ENCODE measurements around the gene ANKRD13B. TPM values are rescaled to one million over a fixed set of nuclear protein-coding genes. Genes with fewer than 3 reads are reported as not detected.
A peak's percentile ranks its signal among the peaks of the same experiment; 100 is the strongest.

ANKRD13B gene
- total RNA-seq: 21.6 to 27.1 TPM (median 24.5 TPM) in 3 replicates
- long read RNA-seq, partial matches to known transcripts: 6 of 10 reads
- long read RNA-seq, other reads (novel, unspliced or antisense): 1 of 10 reads

DNA sequence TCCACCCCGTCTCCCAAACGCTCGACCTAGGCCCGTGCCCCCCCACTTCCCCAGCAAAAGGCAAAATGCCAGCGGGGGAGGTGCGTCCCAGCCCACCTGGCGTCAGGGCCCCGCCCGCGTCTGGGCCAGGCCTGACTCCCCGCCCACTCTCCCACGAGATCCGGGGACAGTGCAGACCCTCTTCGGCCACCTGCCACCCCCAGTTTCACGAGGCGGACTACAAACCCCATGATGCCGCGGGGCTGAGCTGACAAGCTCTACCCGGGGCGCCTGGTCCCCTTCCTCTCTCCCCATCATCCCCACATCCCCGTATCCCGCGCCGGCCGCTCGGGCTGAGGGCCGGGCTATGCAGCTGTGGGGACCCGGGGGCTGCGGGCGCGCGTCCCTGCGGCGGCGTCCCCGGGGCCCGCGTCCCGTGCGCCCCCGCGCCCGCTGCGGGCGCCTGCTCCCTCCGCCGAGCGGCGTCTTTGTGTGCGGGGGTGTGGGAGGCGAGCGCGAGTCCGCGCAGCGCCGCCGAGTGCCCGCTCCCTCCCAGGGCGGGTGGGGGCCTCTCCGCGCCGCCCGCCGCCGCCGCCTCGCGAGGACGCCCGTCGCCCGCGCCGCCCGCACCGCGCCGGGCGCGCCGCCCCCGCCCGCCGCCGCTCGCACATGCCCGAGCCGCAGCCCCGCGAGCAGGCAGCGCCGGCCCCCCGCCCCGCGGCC, at the start of gene ANKRD13B:
TSS of gene ANKRD13B (plus strand) at position 283 of the 702 bp plus-strand sequence. CDS start 490 bp downstream, outside the sequence.
- no peaks in the 10 kb centered on the region for H3K9me3 Mint-ChIP-seq (ENCODE audit: low read depth)
- DNase-seq (ENCODE audit: low spot score): peak; percentile 92
- TF ChIP-seq, protein P1, sequence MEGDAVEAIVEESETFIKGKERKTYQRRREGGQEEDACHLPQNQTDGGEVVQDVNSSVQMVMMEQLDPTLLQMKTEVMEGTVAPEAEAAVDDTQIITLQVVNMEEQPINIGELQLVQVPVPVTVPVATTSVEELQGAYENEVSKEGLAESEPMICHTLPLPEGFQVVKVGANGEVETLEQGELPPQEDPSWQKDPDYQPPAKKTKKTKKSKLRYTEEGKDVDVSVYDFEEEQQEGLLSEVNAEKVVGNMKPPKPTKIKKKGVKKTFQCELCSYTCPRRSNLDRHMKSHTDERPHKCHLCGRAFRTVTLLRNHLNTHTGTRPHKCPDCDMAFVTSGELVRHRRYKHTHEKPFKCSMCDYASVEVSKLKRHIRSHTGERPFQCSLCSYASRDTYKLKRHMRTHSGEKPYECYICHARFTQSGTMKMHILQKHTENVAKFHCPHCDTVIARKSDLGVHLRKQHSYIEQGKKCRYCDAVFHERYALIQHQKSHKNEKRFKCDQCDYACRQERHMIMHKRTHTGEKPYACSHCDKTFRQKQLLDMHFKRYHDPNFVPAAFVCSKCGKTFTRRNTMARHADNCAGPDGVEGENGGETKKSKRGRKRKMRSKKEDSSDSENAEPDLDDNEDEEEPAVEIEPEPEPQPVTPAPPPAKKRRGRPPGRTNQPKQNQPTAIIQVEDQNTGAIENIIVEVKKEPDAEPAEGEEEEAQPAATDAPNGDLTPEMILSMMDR (IDR thresholded peaks at IDR 0.05): no peak
- peak within 1 kb of the TSS; percentile 88 for H3K27ac Mint-ChIP-seq (ENCODE audit: unreplicated experiment)
- no peaks in the 10 kb centered on the region for H3K36me3 Mint-ChIP-seq (ENCODE audit: low read depth)
- H3K27me3 Mint-ChIP-seq (ENCODE audit: low read depth): no peaks in the 10 kb centered on the region
- peak within 1 kb of the TSS; percentile 71 for H3K4me3 Mint-ChIP-seq (ENCODE audit: unreplicated experiment)
- peaks cover 64% of the 10 kb centered on the region for H3K4me1 Mint-ChIP-seq (ENCODE audit: low read depth)

- TF ChIP-seq, protein P1 (IDR thresholded peaks at IDR 0.05): no peak
- no peaks in the 10 kb centered on the region for H3K9me3 Mint-ChIP-seq (ENCODE audit: low read depth)
- H3K36me3 Mint-ChIP-seq (ENCODE audit: low read depth): peaks cover 10% of the 10 kb centered on the region
- H3K4me1 Mint-ChIP-seq (ENCODE audit: low read depth): peaks cover 9% of the 10 kb centered on the region
- H3K4me3 Mint-ChIP-seq (ENCODE audit: unreplicated experiment): no peak overlapping the region
- no peak overlapping the region for H3K27ac Mint-ChIP-seq (ENCODE audit: unreplicated experiment)
- DNase-seq (ENCODE audit: low spot score): no peak
- H3K27me3 Mint-ChIP-seq (ENCODE audit: low read depth): no peaks in the 10 kb centered on the region
These were observed 48.9 kb upstream of the ANKRD13B start for GRCh38 chr17:29544066-29544465.

DNA sequence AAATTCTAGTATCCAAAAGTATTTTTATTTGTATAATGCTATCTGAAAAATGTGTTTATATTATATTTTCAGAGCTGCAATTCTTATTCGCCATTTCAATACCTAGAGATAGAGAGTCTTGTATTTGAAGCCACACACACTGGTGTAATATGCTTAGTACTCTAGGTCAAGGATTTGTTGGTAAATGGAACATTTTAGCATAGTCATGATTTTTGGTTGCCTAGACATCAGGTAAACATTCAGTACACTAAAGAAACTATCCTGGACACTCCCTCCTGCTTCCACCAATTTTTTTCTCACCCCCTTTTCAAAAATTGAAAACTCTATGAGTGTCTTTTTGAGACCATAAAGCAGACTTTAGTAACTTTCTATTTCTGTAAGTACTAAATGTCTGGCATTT, 46.8 kb upstream of the ANKRD13B start:
- Mint-ChIP-seq H3K27me3 (ENCODE audit: low read depth) (no peaks in the 10 kb centered on the region), H3K4me1 (ENCODE audit: low read depth) (peaks cover 20% of the 10 kb centered on the region), H3K27ac (ENCODE audit: unreplicated experiment) (peak overlapping the region; percentile 36), H3K4me3 (ENCODE audit: unreplicated experiment) (no peak overlapping the region), H3K9me3 (ENCODE audit: low read depth) (no peaks in the 10 kb centered on the region), H3K36me3 (ENCODE audit: low read depth) (peaks cover 7% of the 10 kb centered on the region)
- TF ChIP-seq, protein P1 (IDR thresholded peaks at IDR 0.05): no peak
- DNase-seq (ENCODE audit: low spot score): no peak

GRCh38 chr17:29546830-29547229, 46.1 kb upstream of the ANKRD13B start:
- TF ChIP-seq, protein P1 (IDR thresholded peaks at IDR 0.05): no peak
- Mint-ChIP-seq H3K27ac (ENCODE audit: unreplicated experiment) (no peak overlapping the region), H3K4me3 (ENCODE audit: unreplicated experiment) (no peak overlapping the region), H3K9me3 (ENCODE audit: low read depth) (no peaks in the 10 kb centered on the region), H3K4me1 (ENCODE audit: low read depth) (peaks cover 20% of the 10 kb centered on the region), H3K36me3 (ENCODE audit: low read depth) (peaks cover 7% of the 10 kb centered on the region), H3K27me3 (ENCODE audit: low read depth) (no peaks in the 10 kb centered on the region)
- no peak for DNase-seq (ENCODE audit: low spot score)

DNA sequence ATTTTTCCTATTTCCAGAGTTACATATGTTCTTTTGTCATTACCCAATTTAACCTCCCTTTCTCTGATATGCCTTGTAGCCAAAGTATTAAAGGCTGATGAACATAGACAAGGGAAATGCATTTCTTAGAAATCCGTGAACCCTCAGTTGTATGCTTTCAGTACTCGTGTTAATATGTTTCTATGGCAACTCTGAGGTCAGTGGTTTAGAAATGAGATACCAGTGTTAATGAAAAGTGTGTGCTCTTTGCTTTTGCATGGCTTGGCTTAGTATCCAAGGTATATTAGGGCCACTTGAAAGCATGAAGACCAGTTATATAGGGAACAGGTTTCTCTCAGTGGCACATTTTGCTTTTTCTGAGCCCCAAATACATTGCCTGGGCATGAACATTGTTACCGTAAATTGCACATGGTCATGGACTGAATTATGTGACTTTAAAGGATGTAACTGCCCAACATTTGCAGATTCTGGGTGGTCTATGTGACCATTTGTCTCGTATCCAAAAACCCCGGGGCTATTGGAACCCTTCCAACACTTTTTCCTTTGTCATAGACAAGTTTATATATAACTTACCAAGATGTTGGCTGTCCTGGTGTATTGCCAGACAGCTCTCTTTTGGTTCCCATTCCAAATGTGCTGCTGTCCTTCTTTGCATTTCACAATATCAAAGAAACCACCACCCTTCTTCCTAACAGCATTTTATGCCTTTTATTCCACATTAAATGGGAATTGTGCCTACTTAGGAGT, 43.6 kb upstream of the ANKRD13B start:
- TF ChIP-seq, protein P1 (IDR thresholded peaks at IDR 0.05): no peak
- Mint-ChIP-seq H3K36me3 (ENCODE audit: low read depth) (peaks cover 2% of the 10 kb centered on the region), H3K4me3 (ENCODE audit: unreplicated experiment) (no peak overlapping the region), H3K9me3 (ENCODE audit: low read depth) (no peaks in the 10 kb centered on the region), H3K4me1 (ENCODE audit: low read depth) (peaks cover 20% of the 10 kb centered on the region), H3K27ac (ENCODE audit: unreplicated experiment) (no peak overlapping the region), H3K27me3 (ENCODE audit: low read depth) (no peaks in the 10 kb centered on the region)
- DNase-seq (ENCODE audit: low spot score): no peak
